A172 (cell line): Measurements from ENCODE around the gene EP400. TPM values are rescaled to one million over a fixed set of nuclear protein-coding genes. Genes with fewer than 3 reads are reported as not detected.
A peak's percentile ranks its signal among the peaks of the same experiment; 100 is the strongest.
"Not testable (repeated sequence)": the region's sequence is repeated elsewhere in the genome, so short reads cannot be mapped to it uniquely, and the experiment has no call there.

Source experiments
- DNase-seq: peaks from one replicate; pipeline ENCODE4 v3.0.0-alpha.2; 2015; ENCODE audit warnings: low spot score
- total RNA-seq: library from RNA; depleted of rRNA; stranded (reverse); fragments of >200 nt; shearing (Covaris generic); gene quantifications from 2 replicates; pipeline ENCODE4 v1.2.3, GENCODE V29; 2014

Gene EP400
- total RNA-seq, 1 experiment from 2014 or later, result 6.8 TPM

DNA sequence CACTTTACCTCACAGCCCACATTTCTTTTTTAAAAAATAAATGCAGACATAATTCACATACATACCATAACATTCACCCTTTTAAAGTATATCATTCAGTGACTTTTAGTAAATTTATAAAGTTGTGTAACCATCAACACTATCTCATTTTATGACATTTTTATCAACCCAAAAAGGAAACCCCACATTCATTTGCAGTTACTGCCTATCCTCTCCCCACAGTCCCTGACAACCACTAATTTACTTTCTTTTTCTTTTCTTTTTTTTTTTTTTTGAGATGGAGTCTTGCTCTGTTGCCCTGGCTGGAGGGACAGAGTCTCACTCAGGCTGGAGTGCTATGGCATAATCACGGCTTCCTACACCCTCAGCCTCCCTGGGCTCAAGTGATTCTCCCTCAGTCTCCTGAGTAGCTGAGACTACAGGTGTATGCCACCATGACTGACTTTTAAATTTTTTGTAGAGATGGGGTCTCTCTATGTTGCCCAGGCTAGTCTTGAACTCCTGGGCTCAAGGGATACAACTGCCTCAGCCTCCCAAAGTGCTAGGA lies 1.5 kb upstream of the EP400 start:
- DNase-seq, result no peak

DNA sequence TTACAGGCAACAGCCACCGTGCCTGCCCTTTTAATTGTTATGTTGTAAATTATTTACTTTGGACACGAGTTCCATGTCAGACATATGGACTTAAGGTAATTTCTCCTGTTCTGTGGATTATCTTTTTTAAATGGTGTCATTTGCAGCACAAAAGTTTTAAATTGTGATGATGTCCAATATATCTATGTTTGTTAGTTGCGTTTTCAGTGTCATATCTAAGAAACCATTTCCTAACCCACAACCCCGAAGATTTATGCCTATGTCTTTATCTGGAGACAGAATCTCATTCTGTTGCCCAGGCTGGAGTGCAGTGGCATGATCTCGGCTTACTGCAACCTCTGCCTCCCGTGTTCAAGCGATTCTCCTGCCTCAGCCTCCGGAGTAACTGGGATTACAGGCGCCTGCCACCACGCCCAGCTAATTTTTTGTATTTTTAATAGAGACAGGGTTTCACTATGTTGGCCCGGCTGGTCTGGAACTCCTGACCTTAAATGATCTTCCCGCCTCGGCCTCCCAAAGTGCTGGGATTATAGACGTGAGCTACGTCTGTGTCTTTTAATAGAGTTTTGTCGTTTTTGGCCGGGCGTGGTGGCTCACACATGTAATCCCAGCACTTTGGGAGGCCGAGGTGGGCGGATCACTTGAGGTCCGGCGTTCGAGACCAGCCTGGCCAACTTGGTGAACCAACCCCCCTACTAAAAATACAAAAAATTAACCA lies 870 bp upstream of the EP400 start:
- not testable (repeated sequence) for DNase-seq

GRCh38 chr12:131950182-131950913 lies 606 bp downstream of the EP400 start:
- no peak for DNase-seq

DNA sequence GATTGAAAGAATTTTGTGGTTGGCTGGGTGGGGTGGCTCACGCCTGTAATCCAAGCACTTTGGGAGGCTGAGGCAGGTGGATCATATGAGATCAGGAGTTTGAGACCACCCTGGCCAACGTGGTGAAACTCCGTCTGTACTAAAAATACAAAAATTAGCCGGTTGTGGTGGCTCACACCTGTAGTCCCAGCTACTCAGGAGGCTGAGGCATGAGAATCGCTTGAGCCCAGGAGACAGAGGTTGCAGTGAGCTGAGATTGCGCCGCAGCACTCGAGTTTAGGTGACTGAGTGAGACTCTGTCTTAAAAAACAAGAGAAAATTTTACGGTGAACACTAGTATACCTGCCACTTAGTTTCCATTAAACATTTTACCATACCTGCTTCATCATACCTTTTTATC lies 4.1 kb downstream of the EP400 start:
- not testable (repeated sequence) for DNase-seq

DNA sequence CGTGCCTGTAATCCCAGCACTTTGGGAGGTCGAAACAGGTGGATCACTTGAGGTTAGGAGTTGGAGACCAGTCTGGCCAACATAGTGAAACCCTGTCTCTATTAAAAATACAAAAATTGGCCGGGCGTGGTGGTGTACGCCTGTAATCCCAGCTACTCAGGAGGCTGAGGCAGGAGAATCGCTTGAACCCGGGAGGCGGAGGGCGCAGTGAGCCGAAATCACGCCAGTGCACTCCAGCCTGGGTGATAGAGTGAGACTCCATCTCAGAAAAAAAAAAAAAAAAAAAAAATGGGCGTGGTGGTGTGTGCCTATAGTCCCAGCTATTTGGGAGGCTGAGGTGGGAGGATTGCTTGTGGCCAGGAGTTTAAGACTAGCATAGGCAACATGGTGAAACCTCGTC lies 4.7 kb downstream of the EP400 start:
- not testable (repeated sequence) for DNase-seq

DNA sequence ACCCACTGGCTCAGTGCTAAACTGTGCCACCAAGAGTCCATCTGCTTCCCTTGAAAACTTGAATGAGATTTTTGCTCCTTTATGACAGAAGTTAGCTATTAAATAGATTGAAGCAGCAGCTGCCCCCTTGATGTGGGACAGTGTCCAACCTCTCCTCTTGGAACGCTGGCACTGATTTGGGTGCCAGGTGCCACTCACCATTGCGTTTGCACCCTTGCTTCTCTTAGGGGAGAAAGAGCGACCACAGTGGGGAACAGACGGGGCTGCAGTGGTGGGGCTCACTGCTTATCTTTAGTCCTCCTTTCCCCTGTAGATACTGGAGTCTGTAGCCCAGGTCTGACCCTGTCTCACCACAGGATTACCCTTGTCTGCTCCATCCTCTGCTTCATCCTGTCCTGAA lies 9.4 kb downstream of the EP400 start:
- no peak for DNase-seq

DNA sequence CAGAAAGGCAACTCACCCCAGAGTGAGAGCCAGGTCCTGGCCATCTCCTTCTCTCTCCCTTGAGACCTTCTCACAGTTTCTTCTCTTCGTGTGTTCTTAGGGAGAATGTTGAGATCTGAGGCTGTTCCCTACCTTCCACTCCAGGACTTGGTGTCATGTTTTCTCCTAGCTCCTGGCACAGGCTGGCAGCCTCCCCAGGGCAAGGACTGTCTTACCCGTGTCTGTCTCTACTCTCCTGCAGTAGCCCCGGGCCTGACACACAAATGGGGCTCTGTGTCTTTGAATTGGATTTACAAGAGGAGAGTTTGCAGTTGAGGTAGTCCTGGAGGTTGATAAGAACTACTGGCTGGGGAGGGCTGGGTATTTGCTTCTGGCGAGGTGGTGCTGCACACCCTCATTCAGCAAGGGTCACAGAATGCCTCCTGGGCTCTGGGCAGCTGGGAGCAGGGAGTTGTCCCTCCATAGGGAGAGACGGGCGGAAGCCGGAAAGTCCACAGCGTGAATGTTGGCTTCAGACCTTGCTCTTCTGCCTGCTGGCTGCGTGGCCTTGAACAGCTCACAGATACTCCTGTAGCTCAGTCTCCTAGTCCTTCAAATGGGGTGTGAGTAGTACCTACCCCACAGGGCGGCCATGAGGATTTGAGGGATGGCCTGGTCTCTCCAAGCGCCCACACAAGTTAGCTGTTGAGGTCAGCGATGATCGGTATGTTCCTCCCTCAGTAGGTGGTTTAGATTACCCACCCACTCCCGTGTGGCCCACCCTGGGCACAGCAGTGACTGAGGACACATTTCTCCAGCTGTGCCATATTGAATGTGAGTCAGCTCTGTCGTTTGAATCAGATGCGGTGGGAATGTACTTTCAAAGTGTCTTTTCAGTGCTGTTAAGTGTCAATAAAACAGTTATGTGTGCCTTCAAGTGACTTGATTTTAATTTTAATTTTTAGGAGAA lies 10.2 kb downstream of the EP400 start:
- no peak for DNase-seq

GRCh38 chr12:131960590-131961325 lies 11.0 kb downstream of the EP400 start:
- not testable (repeated sequence) for DNase-seq

- DNase-seq, result not testable (repeated sequence)
Observed at GRCh38 chr12:131961328-131961727, 11.6 kb downstream of the EP400 start.

GRCh38 chr12:131962069-131962468 lies 12.3 kb downstream of the EP400 start:
- no peak for DNase-seq

- no peak for DNase-seq
Observed at GRCh38 chr12:131963381-131963780, 13.6 kb downstream of the EP400 start.

DNA sequence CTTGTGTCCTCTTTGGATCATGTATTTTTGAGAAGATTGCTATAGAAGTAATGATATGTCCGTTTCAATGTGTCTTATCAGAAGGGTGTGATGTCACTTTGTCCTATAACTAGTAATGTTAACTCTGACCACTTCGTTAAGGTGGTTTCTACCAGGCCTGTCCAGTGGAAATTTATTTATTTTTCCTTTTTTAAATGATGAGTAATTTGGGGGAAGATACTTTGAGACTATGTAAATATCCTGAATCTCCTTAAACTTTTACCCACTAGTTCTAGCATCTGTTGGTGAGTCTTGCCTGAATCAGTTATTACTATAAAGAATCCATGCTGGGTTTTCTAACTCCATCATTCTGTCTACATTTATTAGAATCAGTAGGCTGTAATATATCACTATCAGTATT lies 15.3 kb downstream of the EP400 start:
- DNase-seq, result peak; percentile 21

- DNase-seq, result no peak
Observed at GRCh38 chr12:131971226-131971625, 21.5 kb downstream of the EP400 start.

DNA sequence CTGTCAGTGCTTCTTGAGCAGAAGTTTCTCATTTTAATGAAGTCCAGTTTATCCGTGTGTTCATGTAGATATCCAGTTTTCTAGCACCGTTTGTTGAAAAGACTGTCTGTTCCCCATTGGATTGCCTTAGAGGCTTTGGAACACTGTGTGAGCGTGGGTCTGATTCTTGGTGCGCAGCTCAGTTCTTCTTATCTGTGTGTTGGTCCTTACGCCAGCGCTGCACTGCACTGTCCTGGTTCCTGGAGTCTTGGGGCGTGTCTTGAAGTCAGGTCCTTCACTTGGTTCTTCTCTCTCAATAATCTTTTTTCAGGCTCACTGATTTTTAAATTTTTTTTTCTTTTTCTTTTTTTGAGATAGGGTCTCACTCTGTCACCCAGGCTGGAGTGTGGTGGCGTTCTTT lies 25.5 kb downstream of the EP400 start:
- DNase-seq, result no peak

DNA sequence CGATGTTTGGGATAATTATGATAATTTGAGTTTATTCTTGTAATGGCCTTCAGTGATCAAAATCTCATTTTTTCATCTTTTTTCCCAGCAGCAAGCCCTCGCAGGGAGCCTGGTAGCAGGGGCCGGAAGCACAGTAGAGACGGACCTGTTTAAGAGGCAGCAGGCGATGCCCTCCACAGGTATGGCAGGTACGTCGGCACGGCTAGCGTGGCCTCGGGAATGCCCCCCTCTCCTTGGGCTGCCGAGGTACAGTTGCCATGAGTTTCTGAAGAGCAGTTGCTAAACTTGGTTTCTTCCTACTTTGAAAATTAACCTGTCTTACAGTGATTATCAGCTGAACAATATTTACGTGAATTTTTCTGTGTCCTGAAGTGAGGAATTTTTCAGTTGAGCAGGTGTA lies 29.9 kb downstream of the EP400 start:
- DNase-seq, result no peak

DNA sequence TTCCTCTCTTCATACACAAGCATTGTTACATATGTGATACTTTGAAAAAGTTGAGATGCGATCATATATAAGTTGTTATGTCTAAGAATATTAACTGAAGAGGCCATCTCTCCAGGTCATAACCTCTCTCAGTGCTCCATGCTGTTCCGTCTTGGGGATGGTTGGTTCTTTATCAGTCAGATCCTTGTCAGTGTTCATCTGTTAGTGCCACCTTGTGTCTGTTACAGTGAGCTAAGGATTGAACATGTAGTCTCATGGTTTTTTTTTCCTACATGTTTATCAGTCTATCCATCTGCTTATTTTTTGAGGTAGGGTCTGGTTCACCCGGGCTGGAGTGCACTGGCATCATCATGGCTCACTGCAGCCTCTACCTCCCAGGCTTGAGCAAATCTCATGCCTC lies 30.5 kb downstream of the EP400 start:
- no peak for DNase-seq

- no peak for DNase-seq
Observed at GRCh38 chr12:131981388-131981787, 31.6 kb downstream of the EP400 start.

DNA sequence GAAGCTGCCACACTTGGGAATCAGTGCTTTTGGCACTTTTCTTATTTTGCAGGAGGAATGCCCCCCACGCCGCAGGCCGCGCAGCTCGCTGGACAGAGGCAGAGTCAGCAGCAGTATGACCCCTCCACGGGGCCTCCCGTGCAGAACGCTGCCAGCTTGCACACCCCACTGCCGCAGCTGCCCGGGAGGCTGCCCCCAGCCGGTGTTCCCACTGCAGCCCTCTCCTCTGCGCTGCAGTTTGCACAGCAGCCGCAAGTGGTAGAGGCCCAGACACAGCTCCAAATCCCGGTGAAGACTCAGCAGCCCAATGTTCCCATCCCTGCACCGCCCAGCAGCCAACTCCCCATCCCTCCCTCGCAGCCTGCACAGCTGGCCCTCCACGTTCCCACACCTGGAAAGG lies 32.3 kb downstream of the EP400 start:
- no peak for DNase-seq

DNA sequence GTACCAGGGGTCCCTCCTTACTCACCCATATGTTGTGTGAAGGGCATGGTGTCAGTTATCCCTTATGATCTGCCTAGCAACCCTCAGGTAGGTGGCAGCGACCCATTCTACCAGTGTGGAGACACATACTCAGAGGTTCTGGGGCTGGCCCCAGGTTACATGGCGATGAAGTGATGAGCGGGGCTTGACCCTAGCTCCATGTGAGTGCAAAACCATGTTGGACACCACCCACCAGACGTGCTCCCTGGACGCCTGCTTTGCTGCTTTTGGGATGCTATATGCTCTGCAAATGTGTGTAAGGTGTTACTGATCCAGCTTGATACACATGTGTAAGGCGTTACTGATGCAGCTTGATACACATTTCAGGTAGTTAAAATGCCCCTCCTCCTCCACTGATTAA lies 33.3 kb downstream of the EP400 start:
- DNase-seq, result no peak

DNA sequence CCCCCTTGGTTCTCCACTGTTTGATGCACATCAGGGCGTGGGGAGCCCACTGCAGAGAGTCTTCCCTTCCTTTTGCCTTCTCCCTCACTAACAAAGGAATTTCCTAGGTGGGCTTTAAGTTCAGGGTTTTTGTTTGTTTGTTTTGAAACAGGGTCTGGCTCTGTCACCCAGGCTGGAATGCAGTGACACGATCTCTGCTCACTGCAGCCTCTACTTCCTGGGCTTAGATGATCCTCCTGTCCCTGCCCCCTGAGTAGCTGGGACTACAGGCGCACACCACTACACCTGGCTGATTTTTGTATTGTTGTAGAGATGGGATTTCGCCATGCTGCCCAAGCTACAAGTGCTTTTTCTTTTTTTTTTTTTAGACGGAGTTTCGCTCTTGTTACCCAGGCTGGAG lies 33.8 kb downstream of the EP400 start:
- no peak for DNase-seq

DNA sequence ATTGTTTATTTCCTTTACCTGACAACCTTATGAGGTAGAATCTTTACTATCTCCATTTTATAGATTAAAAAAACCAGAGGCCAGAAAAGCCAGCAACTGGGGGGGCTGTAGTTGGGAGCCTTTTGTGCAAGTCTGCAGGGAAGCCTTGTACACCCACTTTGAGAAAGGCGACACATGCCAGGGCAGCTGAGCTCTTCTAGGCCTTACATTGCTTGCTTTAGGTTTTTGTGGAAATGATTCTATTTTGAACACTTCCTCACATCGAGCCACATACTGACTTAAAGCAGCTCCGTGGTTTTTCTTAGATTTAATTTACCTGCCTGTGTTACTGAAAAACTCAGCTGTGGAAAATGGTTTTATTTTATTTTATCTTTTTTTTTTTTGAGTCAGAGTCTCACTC lies 34.6 kb downstream of the EP400 start:
- DNase-seq, result no peak
